Erythroblast (primary cell): ENCODE data around the gene NOVA1.

Source experiments
- GATA1 ChIP-seq: IDR thresholded peaks from 2 replicates; pipeline ENCODE4 v1.6.1; 2011; ENCODE audit warnings: low read depth, mild to moderate bottlenecking, control low read depth, low read length, moderate library complexity
- POLR2A ChIP-seq: IDR thresholded peaks from 2 replicates; pipeline ENCODE4 v1.6.1; 2011; ENCODE audit warnings: mild to moderate bottlenecking, low read length

- TF ChIP-seq POLR2A (no peak), GATA1 (no peak)
Measured at GRCh38 chr14:26454105-26454504, 143.7 kb downstream of the NOVA1 start.
